ENCODE measurements around the gene SPG11. TPM values are rescaled to one million over a fixed set of nuclear protein-coding genes. Genes with fewer than 3 reads are reported as not detected.

The SPG11 gene
- total and polyA plus RNA-seq, 4 donors = 39.2 to 119 (median 64.3) TPM

DNA sequence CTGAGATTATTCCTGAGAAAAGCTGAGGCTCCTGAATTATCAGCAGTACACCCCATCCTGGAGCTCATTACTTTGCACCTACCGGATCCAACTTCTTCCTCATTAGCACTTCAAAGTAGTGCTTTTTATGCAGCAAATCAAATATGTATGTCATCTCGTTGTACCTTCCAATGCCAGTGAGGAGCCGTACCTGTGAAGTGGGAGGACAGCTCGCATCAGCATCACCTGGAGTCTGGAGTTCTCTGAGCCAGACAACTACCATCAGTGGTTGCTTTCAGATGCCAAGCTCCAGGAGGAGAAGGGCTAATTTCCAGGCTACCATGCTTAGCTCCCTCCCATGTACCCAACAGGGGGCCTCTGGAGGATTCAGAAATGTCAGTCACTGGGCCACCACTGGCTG is 94.1 kb downstream of the SPG11 start:
- DNase-seq (no peak), ATAC-seq (ENCODE audit: insufficient read depth, low FRiP score) (no peak)
- whole genome bisulfite sequencing, 2 donors = 97% methylated on average over 4 of the region's 4 CpGs
- H3K4me1 ChIP-seq (ENCODE audit: control insufficient read depth in 5 of 5, insufficient read depth in 5 of 5, low read length in 5 of 5) = no peaks in the 10 kb centered on the region
- H3K9ac ChIP-seq (ENCODE audit: insufficient read depth in 1 of 2, low read length in 2 of 2) = no peak overlapping the region
- peaks cover 0 to 9% (median 6%) of the 10 kb centered on the region in 4 donors for H3K9me3 ChIP-seq (ENCODE audit: control insufficient read depth in 4 of 4, insufficient read depth in 3 of 4, low read length in 3 of 4)
- TF ChIP-seq, protein P1, sequence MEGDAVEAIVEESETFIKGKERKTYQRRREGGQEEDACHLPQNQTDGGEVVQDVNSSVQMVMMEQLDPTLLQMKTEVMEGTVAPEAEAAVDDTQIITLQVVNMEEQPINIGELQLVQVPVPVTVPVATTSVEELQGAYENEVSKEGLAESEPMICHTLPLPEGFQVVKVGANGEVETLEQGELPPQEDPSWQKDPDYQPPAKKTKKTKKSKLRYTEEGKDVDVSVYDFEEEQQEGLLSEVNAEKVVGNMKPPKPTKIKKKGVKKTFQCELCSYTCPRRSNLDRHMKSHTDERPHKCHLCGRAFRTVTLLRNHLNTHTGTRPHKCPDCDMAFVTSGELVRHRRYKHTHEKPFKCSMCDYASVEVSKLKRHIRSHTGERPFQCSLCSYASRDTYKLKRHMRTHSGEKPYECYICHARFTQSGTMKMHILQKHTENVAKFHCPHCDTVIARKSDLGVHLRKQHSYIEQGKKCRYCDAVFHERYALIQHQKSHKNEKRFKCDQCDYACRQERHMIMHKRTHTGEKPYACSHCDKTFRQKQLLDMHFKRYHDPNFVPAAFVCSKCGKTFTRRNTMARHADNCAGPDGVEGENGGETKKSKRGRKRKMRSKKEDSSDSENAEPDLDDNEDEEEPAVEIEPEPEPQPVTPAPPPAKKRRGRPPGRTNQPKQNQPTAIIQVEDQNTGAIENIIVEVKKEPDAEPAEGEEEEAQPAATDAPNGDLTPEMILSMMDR (IDR thresholded peaks at IDR 0.05; ENCODE audit: control extremely low read depth, extremely low read depth) = no peak
- H3K27ac ChIP-seq (ENCODE audit: low read depth in 1 of 2, low read length in 1 of 2) = no peak overlapping the region
- no peaks in the 10 kb centered on the region for H3K27me3 ChIP-seq (ENCODE audit: control insufficient read depth in 3 of 3, insufficient read depth in 3 of 3, low read length in 2 of 3)
- no peak overlapping the region for H3K4me3 ChIP-seq
- H3K36me3 ChIP-seq (ENCODE audit: control insufficient read depth in 4 of 4, insufficient read depth in 4 of 4, low read length in 4 of 4) = peaks cover 22 to 52% (median 44%) of the 10 kb centered on the region in 4 donors

DNA sequence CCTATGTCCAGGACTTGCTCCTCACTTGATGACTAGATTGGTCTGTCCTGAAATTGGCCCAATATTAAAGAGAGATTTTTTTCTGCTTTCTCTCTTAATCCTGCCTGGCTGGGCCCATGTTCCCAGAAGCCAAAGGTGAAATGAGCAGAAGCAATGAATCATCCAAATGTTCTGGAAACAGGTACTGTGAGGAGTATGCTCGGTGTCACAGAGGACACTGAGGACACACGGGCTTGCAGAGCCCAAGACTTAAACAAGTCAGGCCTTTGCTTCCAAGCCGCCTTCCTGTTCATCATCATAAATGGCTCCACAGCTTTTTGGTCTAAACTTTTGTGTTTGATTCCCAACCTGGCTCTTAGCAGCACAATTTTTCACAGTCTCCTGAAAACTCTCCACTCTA is 95.1 kb downstream of the SPG11 start:
- no peak overlapping the region for H3K27ac ChIP-seq (ENCODE audit: low read depth in 1 of 2, low read length in 1 of 2)
- no peak overlapping the region for H3K9ac ChIP-seq (ENCODE audit: insufficient read depth in 1 of 2, low read length in 2 of 2)
- H3K9me3 ChIP-seq (ENCODE audit: control insufficient read depth in 4 of 4, insufficient read depth in 3 of 4, low read length in 3 of 4) = peaks cover 0 to 9% (median 6%) of the 10 kb centered on the region in 4 donors
- ATAC-seq (ENCODE audit: insufficient read depth, low FRiP score) (no peak), DNase-seq (no peak)
- TF ChIP-seq, protein P1 (IDR thresholded peaks at IDR 0.05; ENCODE audit: control extremely low read depth, extremely low read depth) = no peak
- no peaks in the 10 kb centered on the region for H3K27me3 ChIP-seq (ENCODE audit: control insufficient read depth in 3 of 3, insufficient read depth in 3 of 3, low read length in 2 of 3)
- H3K36me3 ChIP-seq (ENCODE audit: control insufficient read depth in 4 of 4, insufficient read depth in 4 of 4, low read length in 4 of 4) = peaks cover 30 to 51% (median 46%) of the 10 kb centered on the region in 4 donors
- H3K4me3 ChIP-seq = no peak overlapping the region
- 92 to 97% methylated on average over 3 of the region's 3 CpGs for WGBS, 2 donors
- H3K4me1 ChIP-seq (ENCODE audit: control insufficient read depth in 5 of 5, insufficient read depth in 5 of 5, low read length in 5 of 5) = no peaks in the 10 kb centered on the region

DNA sequence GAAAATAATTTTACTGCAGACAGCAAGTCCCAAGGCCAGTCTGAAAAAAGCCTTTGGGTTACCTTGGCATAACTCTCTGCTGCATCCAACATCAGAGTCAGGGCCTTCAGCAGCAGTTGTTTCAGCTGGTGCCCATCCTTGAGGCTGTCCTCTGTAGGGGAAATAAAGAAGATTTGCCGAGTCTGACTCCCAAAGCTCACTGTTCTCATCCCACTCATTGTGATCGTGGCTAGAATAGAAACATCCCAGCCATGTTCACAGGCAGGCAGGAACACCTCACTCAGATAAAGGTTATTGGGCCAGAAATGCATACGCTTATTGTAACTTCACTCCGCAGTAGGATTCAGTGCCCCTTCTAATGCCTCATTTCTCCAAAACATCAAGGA is 97.3 kb downstream of the SPG11 start:
- 98 to 100% methylated on average over 4 of the region's 4 CpGs for WGBS, 2 donors
- Histone ChIP-seq H3K36me3 (ENCODE audit: control insufficient read depth in 4 of 4, insufficient read depth in 4 of 4, low read length in 4 of 4) (peaks cover 37 to 56% (median 45%) of the 10 kb centered on the region in 4 donors), H3K27ac (ENCODE audit: low read depth in 1 of 2, low read length in 1 of 2) (no peak overlapping the region), H3K9ac (ENCODE audit: insufficient read depth in 1 of 2, low read length in 2 of 2) (no peak overlapping the region), H3K4me1 (ENCODE audit: control insufficient read depth in 5 of 5, insufficient read depth in 5 of 5, low read length in 5 of 5) (no peaks in the 10 kb centered on the region), H3K27me3 (ENCODE audit: control insufficient read depth in 3 of 3, insufficient read depth in 3 of 3, low read length in 2 of 3) (no peaks in the 10 kb centered on the region), H3K9me3 (ENCODE audit: control insufficient read depth in 4 of 4, insufficient read depth in 3 of 4, low read length in 3 of 4) (peaks cover 0 to 9% (median 6%) of the 10 kb centered on the region in 4 donors), H3K4me3 (no peak overlapping the region)
- TF ChIP-seq, protein P1 (IDR thresholded peaks at IDR 0.05; ENCODE audit: control extremely low read depth, extremely low read depth) = no peak
- ATAC-seq (ENCODE audit: insufficient read depth, low FRiP score) = no peak
- DNase-seq = no peak

Measured in lung (tissue), 12 donors.